ENCODE measurements around the gene PRDM16.

PRDM16 gene

DNA sequence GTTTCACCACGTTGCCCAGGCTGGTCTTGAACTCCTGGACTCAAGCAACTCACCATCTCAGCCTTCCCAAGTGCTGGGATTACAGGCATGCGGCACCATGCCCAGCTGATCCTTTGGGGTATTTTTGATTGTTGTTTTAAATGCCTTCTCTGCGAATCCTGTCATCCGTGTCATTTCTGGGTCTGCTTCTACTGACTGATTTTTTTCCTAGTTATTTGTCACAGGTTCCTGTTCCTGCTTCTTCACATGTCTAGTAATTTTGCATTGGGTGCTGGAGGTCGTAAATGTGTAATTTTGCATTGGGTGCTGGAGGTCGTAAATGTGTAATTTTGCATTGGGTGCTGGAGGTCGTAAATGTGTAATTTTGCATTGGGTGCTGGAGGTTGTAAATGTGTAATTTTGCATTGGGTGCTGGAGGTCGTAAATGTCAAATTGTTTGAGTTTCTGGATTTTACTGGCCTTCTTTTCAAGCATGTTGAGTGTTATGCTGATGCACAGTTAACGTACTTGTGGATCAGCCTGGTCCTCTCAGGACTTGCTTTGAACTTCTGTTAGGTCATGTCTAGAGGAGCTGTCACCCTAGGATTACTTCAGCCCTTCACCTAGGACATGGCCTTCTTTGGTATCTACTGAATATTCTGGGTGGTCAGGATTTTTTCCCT lies 381.3 kb downstream of the PRDM16 start:
- no peak for DNase-seq

DNA sequence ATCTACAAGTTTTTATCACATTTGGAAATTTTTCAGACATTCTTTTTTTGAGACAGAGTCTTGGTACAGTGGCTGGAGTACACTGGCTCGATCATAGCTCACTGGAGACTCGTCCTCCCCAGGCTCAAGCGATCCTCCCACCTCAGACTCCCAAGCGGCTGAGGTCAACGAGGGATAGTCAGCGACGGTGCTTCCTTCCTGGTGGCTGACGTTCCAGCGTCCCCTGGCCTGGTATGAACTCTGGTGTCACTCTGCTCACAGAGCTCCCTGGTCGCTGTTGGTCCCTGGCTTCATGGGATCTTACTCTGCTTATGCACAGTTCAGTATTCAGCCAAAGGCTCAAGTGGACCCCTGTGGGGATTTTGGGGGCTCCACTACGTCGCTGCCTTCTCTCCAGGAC lies 382.0 kb downstream of the PRDM16 start:
- no peak for DNase-seq

GRCh38 chr1:3451994-3452865 lies 383.2 kb downstream of the PRDM16 start:
- DNase-seq: no peak

- no peak for DNase-seq
Measured at GRCh38 chr1:3452866-3453175, 383.8 kb downstream of the PRDM16 start.

DNA sequence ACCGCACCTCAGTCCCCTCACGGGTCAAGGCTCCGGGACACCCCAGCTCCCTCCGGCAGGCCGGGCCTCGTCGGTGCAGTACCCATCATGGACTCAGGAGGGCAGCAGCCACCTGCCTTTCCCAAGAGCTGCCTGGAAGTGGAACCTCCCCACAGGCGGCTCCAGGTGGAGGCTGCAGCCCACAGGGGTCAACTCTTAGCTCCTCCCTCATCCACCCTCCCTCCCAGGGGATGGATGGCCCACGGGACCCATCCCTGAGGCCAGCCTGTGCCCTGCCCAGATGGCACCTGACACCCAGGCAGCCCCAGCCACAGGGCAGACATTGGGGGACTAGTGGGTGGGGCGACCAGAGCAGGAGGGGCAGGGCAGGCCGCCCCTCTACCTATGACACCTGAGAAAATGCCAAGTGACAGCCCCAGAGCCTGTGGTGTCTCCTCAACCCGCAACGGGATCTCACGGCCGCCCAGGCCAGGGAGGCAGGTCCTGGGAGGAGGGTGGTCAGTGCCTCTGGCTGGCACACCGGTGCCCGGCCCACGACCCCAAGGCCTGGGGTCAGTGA lies 384.3 kb downstream of the PRDM16 start:
- peak; percentile 74 for DNase-seq

DNA sequence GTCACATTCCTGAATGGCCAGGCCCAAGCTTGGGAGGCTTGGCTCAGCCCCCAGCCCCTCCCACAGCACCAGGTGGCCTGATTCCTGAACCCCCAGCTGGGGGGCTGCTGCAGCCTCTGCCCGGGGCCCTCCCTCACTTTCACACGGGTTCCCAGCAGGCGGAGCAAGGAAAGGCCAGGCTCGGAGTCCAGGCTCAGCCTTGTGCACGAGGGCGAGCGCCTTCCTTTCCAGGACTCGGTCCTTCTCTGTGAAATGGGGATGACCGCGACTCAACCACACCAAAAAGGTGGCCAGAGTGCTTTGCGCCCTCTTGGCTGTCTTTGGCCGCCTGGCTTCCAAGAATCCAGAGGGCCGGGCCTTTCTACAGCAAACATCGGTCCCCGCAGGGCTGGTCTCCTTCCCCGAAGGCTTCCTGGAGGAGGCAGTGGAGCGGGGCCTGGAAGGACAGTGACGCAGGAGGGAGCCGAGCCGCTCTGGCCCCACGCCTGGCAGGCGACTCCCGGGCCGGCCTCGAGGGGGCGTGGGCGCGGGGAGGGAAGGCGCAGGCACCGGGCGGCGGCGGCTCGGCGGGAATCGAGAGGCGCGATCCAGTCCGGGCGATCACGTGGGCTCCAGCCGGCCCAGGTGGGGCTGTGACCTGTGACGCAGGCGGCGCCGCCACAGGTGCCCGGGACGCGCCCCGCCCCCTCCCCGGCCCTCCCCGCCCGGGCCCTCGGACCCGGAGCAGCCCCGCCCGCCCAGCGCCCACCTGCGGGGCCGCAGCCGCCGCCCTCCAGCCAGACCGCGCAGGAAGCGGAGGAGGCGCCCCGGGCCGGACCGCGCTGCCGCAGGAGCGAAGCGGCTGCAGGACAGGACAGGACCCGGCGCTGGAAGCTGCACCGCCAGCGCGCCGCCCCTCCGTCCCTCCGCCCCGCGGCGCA lies 385.1 kb downstream of the PRDM16 start, which contains the start of gene ARHGEF16:
Gene ARHGEF16, plus strand, starts transcription at position 775 of the 920 bp plus-strand sequence. CDS start 8,420 bp downstream, outside the sequence.
- DNase-seq: peak; percentile 72

GRCh38 chr1:3454811-3455618 lies 386.0 kb downstream of the PRDM16 start:
- peak; percentile 55 for DNase-seq

DNA sequence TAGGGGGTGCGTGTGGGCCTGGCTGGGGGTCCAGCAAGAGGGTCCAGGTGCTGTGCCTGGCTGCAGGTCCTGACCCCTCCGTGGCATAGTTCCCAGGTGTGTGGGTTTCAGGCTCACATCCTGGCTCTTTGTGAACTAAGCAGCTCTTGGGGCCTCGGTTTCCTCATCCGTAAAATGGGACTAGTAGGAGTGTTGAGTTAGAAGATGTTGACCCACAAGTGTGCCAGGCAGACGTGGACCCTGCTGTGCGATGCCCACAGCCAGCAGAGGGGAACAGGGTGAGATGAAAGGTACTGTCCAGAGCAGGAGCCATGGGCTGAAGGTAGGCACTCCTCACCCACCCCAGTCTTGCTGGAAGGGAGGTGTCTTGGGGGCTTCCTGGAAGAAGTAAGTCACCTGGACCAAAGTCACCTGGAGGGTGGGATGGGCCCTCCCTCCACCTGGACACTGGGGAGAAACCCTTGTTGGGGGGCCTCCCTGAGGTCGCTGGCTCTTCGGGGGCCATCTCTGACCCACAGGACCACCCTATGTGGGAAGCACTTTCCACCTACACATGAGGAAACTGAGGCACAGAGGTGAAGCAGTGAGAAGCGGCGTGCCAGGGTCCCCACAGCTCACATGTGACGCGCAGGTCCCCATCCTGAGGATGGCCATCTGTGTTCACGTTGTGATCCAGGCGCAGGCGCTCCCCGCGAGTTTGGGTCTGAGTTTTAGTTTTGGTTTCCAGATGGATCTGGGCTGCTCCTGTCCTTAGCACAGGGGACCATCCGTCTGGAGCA lies 386.9 kb downstream of the PRDM16 start:
- DNase-seq: no peak

GRCh38 chr1:3456449-3456963 lies 387.5 kb downstream of the PRDM16 start:
- DNase-seq: no peak

DNA sequence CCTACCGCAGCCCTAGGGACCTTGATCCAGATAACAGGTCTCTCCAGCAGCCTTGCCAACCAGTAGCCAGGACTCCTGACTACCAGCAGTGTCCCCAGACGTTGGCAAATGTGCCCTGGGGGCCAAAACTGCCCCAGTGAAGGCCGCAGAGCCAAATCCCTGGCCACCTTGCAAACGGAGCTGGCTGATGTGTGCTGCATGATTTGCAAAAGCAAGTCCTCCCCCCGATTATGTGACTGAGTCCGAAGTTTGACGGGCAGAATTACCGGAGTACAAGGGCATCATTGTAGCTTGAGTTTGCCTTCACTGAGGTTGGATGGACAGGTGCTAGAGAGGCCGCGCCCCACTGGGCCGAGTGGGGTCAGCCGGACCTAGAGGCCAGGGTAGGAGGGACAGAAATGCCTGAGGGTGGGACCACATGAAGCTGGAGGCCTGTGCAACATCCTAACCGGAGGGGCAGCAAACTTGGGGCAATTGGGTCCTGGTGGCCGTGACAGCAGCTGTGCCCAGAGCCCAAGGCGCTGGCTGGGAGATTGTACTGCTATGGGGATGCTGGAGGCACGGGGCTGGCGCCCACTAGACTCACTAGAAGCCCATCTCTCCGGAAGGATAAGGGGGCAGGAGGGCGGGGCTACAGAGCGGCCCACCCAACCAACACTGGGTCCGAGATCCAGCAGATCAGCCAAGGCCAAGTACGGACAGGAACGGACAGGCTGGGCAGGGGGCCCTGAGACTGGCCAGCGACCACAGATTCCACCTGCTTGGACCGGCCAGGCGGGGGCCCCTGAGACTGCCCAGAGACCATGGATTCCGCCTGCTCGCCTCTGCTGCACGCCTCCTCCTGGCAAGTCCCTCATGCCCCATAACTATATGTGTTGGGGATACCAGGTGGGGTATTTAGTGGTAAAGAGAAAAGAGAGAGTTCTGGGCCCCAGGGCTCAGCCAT lies 388.2 kb downstream of the PRDM16 start:
- no peak for DNase-seq

DNA sequence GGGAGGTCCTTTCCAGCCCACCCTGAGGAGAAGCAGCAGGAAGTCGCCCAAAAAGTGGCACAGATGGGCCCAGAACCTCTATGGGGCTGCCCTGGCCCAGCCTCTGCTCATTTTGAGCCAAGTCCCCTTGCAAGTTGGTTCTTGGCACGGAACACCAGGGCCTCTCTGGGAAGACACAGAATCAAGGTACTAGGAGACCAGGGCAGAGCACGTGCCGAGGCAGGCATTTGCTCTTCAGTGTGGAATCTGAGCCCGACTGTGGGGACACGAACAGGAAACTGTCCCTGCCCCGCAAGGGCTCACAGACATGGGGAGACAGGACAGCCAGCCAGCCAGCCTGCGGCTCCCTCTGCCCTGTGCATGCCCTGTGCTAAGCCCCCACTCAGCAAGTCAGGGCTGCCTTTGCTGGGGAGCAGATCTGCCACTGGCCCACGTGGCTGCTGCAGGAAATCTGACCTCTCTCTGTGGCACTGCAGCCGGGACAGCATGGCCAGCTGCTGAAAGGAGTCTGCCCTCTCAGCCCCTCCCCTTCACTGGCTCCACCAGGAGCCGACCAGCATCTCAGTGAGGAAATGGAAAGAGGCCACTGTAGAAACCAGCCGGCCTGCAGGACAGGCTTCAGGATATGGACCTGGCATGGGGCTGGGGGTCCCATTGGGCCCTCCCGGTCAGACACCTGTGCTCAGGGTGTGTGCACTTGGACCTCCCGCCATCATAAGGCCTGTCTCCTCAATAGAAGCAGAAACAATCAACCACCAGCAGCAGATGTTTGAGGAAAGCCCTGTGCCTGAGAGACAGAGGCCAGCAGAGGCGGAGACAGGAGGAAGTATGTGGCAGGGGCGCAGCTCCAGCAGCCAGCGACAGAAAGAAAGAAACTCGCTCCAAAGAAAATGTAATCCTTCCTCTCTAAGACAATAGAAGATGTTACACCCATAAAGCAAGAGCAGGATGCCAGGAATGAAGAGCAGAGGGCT lies 389.2 kb downstream of the PRDM16 start:
- DNase-seq: no peak

DNA sequence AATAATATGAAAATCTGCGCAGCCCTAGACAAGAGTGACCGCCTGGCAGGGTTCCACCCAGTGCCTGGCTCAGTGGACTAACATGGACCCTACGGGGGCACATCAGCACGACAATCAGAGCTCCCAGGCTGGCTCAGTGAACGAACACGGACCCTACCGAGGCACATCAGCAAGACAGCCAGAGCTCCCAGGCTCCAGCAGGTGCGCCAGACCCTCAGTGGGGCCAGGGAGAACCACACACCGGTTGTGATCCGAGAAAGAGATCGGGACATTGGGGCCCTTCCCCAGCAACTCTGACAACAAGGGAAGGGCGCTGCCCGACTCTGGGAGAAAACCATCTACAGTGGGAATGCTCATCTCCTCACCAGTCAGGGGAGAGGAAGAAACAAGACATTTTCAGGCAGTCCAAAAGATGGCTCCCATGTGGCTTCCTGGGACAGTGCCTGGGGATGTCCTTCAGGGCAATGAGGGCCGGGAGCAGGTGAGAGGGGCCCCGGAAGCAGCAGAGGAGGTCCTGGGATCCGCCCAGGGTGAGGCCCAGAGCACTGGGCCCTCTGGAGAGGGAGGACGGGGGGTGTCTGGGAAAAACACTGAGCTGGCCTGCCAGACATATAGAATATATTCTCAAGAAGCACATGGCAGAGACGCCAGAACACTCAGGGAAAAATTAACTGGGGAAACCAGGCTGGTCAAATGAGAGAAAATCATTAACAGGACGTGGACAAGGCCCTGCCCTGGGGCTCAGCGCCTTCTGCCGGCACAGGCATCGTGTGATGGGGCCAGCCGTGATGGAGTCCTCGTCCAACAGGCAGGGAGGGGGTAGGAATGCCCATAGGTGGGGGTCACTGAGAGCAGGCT lies 390.3 kb downstream of the PRDM16 start:
- DNase-seq: no peak

GRCh38 chr1:3459940-3460671 lies 391.1 kb downstream of the PRDM16 start:
- no peak for DNase-seq

GRCh38 chr1:3460672-3461131 lies 391.7 kb downstream of the PRDM16 start:
- no peak for DNase-seq

DNA sequence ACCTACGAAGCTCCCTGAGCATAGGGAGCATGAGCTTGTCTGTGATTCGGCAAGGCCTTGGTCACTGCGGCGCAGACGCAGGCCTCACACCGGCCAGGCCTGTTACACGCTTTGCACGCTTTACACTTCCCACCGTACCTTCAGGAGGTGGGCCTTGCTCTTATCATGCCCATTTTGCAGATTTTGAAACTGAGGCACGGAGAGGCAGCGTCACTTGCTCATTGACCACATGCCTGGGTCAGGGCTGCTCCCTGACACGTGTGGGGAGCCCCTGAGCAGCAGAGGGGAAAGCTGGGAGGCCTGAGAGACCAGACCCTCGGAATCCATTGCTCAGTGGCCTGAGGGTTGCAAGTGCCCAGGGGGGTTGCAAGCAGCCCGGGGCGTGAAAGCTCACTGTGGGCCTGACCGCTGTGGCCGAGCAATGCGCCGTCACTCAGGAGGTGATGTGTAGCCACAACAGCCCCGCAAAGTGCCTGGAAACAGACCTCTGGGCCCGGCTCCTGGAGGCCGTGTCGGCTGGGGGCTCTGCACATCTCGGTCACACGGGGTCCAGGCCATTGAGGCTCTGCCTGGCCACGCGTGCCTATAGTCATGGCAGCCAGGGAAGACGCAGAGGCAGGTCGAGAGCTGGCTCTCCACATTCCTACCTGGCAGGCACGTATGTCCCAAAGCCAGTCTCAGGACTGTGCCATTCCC lies 392.4 kb downstream of the PRDM16 start:
- no peak for DNase-seq

DNA sequence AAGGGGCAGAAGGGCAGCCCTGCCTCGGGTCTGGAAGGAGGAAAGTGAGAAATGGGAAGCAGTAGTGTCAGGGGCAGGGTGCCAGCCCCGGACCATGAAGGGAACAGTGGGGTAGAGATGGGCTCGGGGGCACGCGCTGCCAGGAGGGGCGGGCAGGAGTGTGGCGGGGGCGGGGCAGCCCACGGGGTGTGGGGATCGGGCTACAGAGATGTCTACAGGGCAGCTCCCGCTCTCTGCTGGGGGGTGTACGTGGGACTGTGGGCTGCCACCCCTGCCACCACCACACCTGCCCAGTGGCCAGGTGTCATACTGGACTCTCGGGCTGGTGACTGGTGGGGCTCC lies 392.9 kb downstream of the PRDM16 start:
- no peak for DNase-seq
